Upper lobe of right lung (tissue), 1 donor: ENCODE data around the gene OR51F1. TPM values are rescaled to one million over a fixed set of nuclear protein-coding genes. Genes with fewer than 3 reads are reported as not detected.
"Not testable (repeated sequence)": the region's sequence is repeated elsewhere in the genome, so short reads cannot be mapped to it uniquely, and the experiment has no call there.

Experiments used
- ATAC-seq: fragments of 200-7000 bp; cut with Tn5 transposase; one replicate; pipeline ENCODE4 v1.9.1; 2020; ENCODE audit warnings: mild to moderate bottlenecking, moderate library complexity
- DNase-seq: peaks from one replicate; pipeline ENCODE4 v3.0.0-alpha.2; 2020
- H3K27ac ChIP-seq: fragments of 200-600 bp; one replicate; pipeline ENCODE4 v1.8.0; 2022
- H3K27me3 ChIP-seq: fragments of 200-600 bp; one replicate; pipeline ENCODE4 v1.8.0; 2022; ENCODE audit warnings: mild to moderate bottlenecking
- H3K36me3 ChIP-seq: fragments of 200-600 bp; one replicate; pipeline ENCODE4 v1.8.0; 2022
- H3K4me1 ChIP-seq: fragments of 200-600 bp; one replicate; pipeline ENCODE4 v1.8.0; 2022
- H3K4me3 ChIP-seq: fragments of 200-600 bp; one replicate; pipeline ENCODE4 v1.8.0; 2022; ENCODE audit warnings: mild to moderate bottlenecking
- H3K9me3 ChIP-seq: fragments of 200-600 bp; one replicate; pipeline ENCODE4 v1.8.0; 2022
- intact Hi-C: fragments of 100-400 bp; cut with DNase I; formaldehyde crosslinking; loops from one replicate; pipeline ENCODE4 v1.11.0; 2022
- long read RNA-seq: library from polyadenylated mRNA; unstranded; transcript quantifications from one replicate; pipeline ENCODE4 v2.0.0, GENCODE V29; 2021
- total RNA-seq: library from RNA; stranded (reverse); fragmentation: NEBNext Ultra II Directional; extraction: Animal tissue kit (Norgen Biotek cat#: 25700); gene quantifications from one replicate; pipeline ENCODE4 v1.2.1, GENCODE V29; 2021
- TF ChIP-seq, protein P1 (sequence below): fragments of 200-600 bp; IDR thresholded peaks from one replicate; pipeline ENCODE4 v1.8.0; 2022; ENCODE audit warnings: antibody characterized with exemption
- donor health status: DM: no; HTN: yes; CAD: no; lungs with severe emphysema.

The OR51F1 gene, protein sequence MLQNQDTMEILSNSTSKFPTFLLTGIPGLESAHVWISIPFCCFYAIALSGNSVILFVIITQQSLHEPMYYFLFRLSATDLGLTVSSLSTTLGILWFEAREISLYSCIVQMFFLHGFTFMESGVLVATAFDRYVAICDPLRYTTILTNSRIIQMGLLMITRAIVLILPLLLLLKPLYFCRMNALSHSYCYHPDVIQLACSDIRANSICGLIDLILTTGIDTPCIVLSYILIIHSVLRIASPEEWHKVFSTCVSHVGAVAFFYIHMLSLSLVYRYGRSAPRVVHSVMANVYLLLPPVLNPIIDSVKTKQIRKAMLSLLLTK
- not detected for total RNA-seq
- long read RNA-seq = 0 reads

DNA sequence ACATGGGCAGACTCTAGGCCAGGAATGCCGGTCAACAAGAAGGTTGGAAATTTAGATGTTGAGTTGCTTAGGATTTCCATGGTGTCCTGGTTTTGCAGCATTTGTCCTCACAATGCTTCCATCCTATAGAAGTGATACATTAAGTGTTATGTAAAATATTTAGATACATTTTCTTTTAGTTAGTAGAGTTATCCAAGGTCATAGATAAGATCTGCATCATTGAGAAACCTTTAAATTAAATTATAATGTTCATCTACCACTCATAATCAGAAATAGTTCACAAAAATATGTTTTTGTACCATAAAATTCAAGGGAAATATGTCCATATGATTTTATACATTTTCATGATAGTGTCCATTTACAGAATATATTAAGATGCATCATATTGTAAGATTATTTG lies at the start of gene OR51F1:
OR51F1 (minus strand) TSS at position 101 of the 400 bp plus-strand sequence; CDS start at position 101, 0 bp downstream.
- Histone ChIP-seq H3K27ac (no peak within 1 kb of the TSS), H3K36me3 (no peaks in the 10 kb centered on the region), H3K4me1 (no peaks in the 10 kb centered on the region), H3K9me3 (no peaks in the 10 kb centered on the region), H3K4me3 (no peak within 1 kb of the TSS), H3K27me3 (no peaks in the 10 kb centered on the region)
- intact Hi-C loops = no loop called here
- DNase-seq = no peak
- no peak for ATAC-seq
- TF ChIP-seq, protein P1, sequence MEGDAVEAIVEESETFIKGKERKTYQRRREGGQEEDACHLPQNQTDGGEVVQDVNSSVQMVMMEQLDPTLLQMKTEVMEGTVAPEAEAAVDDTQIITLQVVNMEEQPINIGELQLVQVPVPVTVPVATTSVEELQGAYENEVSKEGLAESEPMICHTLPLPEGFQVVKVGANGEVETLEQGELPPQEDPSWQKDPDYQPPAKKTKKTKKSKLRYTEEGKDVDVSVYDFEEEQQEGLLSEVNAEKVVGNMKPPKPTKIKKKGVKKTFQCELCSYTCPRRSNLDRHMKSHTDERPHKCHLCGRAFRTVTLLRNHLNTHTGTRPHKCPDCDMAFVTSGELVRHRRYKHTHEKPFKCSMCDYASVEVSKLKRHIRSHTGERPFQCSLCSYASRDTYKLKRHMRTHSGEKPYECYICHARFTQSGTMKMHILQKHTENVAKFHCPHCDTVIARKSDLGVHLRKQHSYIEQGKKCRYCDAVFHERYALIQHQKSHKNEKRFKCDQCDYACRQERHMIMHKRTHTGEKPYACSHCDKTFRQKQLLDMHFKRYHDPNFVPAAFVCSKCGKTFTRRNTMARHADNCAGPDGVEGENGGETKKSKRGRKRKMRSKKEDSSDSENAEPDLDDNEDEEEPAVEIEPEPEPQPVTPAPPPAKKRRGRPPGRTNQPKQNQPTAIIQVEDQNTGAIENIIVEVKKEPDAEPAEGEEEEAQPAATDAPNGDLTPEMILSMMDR = no peak

DNA sequence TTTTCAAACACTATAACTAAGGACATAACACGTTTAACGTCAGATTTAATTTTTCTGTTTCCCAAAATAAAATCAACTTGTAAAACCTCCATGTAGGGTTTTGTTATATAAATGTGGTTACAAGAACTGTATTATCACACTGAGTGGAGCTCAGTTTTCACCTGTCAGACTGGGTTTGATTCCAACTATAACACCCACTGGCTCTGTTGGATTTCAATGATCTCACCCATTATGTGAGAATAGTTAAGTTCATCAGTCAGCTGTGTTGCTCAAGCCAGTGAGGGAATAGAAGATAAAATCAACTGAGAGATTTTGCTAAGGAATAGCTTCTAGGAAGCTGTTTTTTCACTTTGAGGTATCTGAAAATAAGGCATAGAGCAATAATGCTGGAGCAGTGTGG lies 39.5 kb upstream of the OR51F1 start:
- TF ChIP-seq, protein P1 = no peak
- intact Hi-C loops = no loop called here
- Histone ChIP-seq H3K36me3 (no peaks in the 10 kb centered on the region), H3K4me3 (no peak overlapping the region), H3K27me3 (no peaks in the 10 kb centered on the region), H3K4me1 (no peaks in the 10 kb centered on the region), H3K9me3 (no peaks in the 10 kb centered on the region), H3K27ac (no peak overlapping the region)
- DNase-seq (no peak), ATAC-seq (no peak)

DNA sequence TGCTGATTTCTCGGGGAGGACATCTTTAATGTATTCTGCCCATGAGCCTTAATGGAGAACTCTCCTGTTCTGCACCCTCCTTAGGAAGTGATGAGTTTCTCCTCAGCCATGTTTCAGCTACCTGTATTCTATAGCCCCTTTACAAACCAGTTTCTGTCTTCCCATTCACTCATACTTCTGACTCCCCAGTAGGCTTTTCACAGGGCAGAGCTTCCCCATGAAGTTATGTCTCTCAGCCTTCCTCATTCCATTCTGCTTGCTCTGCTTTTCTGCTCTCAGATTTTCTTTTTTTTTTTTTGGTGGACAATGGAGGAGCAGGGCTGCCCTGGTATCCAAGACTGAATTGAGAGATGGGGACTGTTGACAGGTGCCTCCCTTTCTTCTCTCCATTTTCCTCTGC lies 38.7 kb upstream of the OR51F1 start:
- H3K36me3 ChIP-seq = no peaks in the 10 kb centered on the region
- H3K4me3 ChIP-seq = no peak overlapping the region
- TF ChIP-seq, protein P1 = no peak
- DNase-seq (no peak), ATAC-seq (no peak)
- no peaks in the 10 kb centered on the region for H3K27me3 ChIP-seq
- H3K9me3 ChIP-seq = no peaks in the 10 kb centered on the region
- H3K4me1 ChIP-seq = no peaks in the 10 kb centered on the region
- intact Hi-C loops = no loop called here
- no peak overlapping the region for H3K27ac ChIP-seq

DNA sequence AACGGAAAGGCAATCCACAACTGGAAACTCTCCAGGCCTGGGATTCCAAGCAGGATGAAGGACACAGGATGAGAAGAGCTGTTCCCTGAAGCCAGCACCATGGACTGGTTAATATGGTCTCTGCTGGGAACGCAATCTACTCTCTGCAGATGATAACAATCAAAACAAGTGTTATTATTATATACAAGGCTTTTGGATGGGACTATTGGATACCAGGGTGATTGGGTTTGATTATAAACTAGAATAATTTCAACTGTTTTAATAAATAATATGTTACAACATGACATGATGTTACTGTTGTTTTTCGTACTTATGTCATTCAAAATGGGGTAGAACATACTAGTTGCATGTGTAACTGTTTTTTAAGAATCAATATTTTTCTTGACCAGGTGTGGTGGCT lies 34.5 kb upstream of the OR51F1 start, which contains the start of gene OR52R1:
OR52R1 (minus strand) TSS at position 101 of the 400 bp plus-strand sequence; CDS start at position 101, 0 bp downstream.
- DNase-seq (no peak), ATAC-seq (no peak)
- Histone ChIP-seq H3K36me3 (no peaks in the 10 kb centered on the region), H3K9me3 (no peaks in the 10 kb centered on the region), H3K27ac (no peak within 1 kb of the TSS), H3K4me1 (no peaks in the 10 kb centered on the region), H3K4me3 (no peak within 1 kb of the TSS), H3K27me3 (no peaks in the 10 kb centered on the region)
- TF ChIP-seq, protein P1 = no peak
- intact Hi-C loops = no loop called here

DNA sequence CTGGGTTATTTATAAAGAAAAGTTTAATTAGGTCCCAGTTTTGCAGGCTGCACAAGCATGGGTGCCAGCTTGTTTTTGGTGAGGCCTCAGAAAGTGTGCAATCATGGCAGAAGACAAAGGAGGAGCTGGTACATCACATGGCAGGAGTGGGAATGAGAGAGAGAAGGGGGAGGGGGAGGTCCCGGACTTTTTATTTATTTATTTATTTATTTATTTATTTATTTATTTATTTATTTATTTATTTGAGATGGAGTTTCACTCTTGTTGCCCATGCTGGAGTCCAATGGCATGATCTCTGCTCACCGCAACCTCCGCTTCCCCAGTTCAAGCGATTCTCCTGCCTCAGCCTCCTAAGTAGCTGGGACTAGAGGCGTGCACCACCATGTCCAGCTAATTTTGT lies 31.6 kb upstream of the OR51F1 start:
- ATAC-seq, H3K27me3 ChIP-seq, DNase-seq, H3K4me1 ChIP-seq, H3K9me3 ChIP-seq, intact Hi-C loops, H3K36me3 ChIP-seq, H3K27ac ChIP-seq, H3K4me3 ChIP-seq: not testable (repeated sequence)

DNA sequence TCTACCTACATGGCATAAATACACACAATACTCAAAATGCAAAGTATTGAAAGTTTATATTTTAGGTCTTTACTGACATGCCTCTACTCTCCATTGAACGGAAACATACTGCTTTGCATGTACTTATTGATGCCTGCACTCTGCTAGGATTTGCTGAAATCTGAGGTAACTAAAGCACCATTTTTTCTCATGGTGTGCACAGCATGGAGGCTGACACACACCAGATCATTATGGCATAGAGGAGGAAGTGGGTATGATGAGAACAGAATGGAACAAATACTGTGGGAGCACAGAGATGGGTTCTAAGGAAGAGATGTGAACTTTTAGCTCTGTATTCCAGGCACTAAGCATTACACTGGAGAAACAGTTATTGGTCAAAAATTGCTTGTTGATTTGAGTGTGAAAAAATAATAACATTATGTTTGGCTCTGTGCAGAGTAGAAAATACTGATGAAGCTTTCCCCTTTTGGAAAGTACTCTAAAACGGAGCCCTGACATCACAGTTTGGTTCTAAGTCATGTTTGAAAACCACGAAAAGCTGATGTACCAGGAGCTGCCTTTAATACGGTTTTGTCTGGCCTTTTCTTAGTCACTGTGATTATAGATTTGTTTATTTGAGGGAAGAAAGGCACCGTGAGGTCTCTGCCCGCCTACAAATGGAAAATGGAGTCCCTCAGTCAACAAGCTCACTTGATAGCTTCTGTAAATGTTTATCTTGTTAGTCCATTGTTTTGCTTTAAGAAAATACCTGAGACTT lies 28.9 kb upstream of the OR51F1 start:
- no peak for DNase-seq
- ATAC-seq = no peak
- no peak overlapping the region for H3K27ac ChIP-seq
- TF ChIP-seq, protein P1 = no peak
- H3K9me3 ChIP-seq = no peaks in the 10 kb centered on the region
- no peak overlapping the region for H3K4me3 ChIP-seq
- H3K27me3 ChIP-seq = no peaks in the 10 kb centered on the region
- no peaks in the 10 kb centered on the region for H3K4me1 ChIP-seq
- intact Hi-C loops = no loop called here
- no peaks in the 10 kb centered on the region for H3K36me3 ChIP-seq
